Activated CD8-positive, alpha-beta memory T cell treated with anti-CD3 and anti-CD28 coated beads, Interleukin-2, amount 50 U/mL, for 1 hour (primary cell): Measurements from ENCODE around the gene RCOR1.

Experiments
- DNase-seq: peaks from one replicate; pipeline ENCODE4 v3.0.0-alpha.2; 2020; ENCODE audit errors: extremely low read depth

The RCOR1 gene

DNA sequence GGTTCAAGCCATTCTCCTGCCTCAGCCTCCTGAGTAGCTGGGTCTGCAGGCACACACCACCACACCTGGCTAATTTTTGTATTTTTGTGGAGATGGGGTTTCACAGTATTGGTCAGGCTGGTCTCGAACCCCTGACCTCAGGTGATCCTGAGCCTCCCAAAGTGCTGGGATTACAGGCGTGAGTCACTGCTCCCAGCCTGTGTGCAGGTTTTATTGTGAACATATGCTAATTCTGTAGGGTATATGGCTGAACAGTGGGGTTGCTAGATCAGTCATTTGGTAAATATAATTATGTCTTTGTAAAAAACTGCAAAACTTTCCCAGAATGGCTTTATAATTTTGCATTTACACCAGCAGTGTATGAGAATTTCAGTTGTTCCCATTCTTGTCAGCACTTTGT lies 85.9 kb downstream of the RCOR1 start:
- no peak for DNase-seq

- no peak for DNase-seq
Observed at GRCh38 chr14:102683399-102684297, 91.2 kb downstream of the RCOR1 start.

- DNase-seq: no peak
Observed at GRCh38 chr14:102684298-102684663, 91.8 kb downstream of the RCOR1 start.

DNA sequence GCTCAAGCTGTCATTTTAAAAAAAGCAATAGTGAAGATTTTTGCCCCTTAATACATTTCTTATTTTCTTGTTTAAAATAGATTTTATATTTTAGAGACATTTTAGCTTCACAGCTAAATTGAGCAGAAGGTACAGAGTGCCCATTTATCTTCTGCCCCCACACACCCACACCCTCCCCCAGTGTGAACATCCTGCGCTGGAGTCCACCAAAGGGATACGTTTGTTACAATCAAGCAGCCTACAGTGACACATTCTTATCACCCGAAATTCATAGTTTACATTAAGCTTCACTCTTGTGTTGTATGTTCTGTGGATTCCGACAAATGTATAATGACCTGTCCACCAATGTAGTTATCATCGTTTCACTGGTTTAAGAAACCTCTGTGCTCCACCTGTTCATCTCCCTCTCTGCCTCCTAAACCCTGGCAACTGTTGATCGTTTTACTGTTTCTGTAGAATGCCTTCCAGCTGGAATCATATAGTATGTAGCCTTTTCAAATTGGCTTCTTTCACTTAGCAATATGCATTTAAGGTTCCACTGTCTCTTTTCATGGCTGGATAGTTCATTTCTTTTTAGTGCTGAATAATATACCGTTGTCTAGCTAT lies 93.8 kb downstream of the RCOR1 start:
- no peak for DNase-seq

DNA sequence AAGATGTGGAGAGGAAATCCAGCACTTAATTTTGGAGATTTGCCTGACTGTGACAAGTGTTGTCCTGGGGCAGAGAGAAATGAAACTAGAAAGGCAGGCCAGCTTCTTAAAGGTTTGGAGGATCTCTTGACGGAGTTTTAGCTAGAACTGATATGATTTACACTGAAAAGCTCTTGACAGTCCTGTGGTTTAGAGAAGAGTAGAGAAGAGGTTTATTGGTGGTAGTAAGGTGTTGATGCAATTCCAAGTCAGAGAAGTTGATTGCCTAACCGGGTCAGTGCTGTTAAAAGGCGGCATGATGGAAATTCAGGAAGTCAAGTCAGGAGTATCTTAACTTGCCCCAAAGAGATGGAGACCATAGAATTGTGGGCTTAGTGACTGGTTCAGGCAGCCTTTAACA lies 95.8 kb downstream of the RCOR1 start:
- no peak for DNase-seq

GRCh38 chr14:102690509-102691286 lies 98.2 kb downstream of the RCOR1 start:
- no peak for DNase-seq

DNA sequence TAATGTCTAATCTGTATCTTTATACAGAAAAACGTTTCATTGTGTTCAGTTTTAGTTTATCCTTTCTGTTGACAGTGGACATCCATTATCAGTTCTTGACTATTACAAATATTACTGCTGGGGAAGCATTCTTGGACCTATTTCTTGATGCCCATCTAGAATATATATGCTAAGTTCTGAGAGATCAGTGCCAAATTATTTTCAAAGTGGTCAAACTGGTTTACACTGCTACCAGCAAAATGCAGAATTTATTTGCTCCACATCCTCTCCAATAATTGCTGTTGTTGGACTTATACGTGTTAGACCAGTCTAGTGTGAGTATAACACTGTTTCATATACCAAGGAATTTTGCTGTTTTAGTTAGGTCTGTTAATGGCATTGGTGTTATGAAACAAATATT lies 99.3 kb downstream of the RCOR1 start:
- no peak for DNase-seq

DNA sequence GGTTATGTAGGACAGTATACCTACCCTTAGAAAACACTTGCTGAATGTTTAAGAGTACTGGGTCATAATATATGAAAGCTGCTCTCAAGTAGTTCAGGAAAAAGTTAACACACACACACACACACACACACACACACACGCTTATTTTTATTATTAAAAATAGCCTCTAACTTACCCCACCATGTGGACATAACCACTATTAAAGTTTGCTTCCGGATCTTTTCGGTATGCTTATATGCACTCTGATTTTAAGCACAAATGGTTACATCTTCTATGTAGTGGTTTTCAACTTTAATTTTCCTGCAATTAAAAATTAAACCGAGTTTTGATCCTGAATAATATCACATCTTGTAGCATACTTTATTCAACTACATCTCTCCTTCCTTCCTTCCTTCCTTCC lies 99.9 kb downstream of the RCOR1 start:
- DNase-seq: no peak

DNA sequence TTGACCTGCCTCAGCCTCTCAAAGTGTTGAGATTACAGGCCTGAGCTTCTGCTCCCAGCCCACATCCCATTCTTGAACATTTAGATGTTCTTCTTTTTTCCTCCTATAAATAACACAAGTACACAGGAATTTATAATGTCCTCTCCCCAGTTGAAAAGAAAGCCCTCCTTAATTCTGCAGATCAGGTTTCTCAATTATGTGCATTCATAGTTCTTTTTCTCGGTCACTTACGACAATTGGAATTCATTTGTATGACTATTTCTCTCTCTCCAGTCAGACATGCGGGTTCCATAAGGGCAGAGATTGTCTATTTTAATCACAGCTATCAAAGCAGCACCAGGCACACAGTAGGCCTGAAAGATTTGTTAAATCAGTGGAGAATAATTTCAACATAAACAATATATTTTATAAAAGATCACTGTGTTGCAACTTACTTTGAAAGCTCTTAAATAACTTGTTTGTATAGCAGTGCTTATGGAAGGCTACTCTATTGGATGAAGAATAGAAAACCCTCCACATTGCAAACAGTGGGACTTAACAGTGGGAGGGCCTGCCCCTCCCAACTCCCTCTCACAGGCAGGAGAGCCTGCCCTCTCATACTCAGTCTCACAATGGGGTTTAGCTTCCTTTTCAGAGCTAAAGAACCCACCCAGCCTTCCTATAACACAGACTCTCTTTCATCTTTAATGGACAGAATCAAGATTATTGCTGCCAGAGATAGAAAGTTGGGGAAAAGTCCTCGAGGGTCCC lies 100.7 kb downstream of the RCOR1 start:
- DNase-seq: no peak

DNA sequence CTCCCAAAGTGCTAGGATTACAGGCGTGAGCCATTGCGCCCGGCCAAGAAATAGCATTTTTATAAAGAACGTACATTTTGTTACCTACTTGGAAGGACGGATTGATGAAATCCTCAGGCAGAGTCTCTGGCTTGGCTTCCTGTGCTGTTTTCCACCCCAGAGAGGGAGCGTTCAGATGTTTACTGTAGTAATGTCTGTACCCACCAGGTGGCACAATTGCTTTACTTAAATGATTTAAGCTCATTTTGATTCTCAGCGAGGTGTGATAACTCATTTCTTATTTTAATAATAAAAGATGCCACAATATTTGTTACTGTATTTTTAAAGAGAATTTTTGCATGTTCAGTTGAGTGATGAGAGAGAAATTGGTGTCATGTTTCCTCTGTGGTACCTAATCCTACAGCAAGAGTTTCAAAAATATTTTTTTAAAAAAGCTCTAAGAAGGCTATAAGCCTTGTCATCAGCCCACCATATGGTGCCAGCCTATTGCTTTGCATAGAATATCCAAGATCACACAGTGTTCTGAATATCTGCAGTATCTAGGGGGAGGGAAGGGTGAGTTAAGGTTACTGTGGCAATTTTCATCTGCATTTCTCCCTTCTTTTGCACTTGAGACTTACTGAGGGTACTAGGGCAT lies 102.2 kb downstream of the RCOR1 start:
- DNase-seq: peak; percentile 44

DNA sequence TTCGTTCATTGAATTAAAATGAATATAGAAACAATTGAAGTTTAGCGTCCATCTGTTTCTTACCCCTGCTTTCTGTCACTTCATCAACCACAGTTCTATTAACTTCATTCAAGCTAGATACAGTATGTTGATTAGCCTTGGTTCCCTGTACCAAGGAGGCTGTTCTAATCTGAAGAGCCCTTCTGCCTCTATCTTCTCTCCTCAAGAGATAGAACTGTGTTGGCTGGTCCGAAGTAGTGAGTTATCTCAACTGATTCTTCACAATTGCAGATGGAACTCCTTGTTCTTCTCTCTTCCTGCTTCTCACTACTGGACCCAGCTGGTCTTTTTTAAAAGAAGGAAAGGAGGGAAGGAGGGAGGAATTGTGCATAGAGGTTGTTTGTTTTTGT lies 102.7 kb downstream of the RCOR1 start:
- no peak for DNase-seq

GRCh38 chr14:102696332-102696731 lies 103.9 kb downstream of the RCOR1 start:
- DNase-seq: no peak

GRCh38 chr14:102696856-102697495 lies 104.5 kb downstream of the RCOR1 start:
- no peak for DNase-seq

DNA sequence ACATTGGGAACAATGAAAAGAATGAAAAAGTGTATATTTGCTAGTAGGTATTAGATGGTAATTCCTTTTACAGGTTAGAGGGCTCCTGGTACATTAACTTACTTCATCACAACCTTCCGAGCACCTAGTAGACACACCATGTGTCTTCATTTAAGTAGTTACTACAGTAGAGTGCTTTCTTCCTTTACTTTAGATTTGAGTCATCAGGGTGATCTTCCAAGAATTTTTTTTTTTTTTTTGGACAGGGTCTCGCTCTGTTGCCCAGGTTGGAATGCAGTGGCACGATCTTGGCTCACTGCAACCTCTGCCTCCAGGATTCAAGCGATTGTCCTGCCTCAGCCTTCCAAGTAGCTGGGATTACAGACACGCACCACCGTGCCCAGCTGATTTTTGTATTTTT lies 105.1 kb downstream of the RCOR1 start:
- DNase-seq: no peak

DNA sequence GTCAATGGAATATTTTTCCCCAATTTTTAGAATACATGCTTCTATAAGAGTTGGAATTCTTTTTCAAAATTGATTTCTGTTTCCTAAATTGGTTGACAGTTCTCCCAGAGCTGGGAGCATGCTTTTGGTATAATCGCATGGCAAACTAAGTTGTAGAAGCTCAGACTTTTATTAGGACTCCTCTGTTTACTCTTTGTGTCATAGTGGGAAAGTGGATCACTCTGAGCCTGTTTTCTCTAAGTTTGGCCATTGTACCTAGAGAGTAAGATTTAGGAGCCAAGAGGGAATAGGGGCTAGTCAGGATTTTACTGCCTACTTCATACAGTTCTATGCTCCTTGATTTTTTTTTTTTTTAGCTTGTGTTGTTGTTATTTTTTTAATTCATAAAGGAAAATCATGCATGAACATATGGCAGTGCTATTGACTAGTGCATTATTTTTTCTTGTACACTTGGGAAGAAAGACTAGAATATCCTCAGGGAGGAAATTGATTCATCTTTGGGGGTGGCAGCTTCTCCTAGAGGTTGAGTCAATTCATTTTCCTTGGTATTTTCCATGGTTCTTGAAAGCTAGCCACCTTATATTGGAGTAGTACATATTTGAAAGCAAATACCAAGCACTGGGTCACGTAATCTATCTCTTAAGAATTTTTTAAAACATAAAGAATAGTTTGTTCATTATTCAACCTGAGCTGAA lies 107.1 kb downstream of the RCOR1 start:
- DNase-seq: no peak

DNA sequence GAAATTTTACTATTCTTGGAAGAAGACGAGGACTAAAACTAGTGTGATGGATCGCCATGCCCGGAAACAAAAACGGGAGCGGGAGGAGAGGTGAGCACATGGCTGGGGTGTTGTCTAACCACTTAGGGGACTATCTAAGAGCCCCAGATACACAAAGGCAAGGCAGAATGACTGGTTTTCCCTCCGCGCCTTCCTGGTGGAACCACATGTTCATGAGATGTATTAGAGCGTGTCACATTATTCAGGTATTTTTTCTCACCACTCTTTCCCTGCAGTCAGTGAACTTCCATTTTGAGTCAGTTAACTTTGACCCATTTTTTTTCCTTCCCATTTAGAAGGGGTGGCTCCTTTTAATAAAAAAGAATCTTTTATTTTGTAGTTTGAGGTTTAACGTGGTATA lies 116.0 kb downstream of the RCOR1 start:
- no peak for DNase-seq

- no peak for DNase-seq
Observed at GRCh38 chr14:102711207-102711606, 118.8 kb downstream of the RCOR1 start.

DNA sequence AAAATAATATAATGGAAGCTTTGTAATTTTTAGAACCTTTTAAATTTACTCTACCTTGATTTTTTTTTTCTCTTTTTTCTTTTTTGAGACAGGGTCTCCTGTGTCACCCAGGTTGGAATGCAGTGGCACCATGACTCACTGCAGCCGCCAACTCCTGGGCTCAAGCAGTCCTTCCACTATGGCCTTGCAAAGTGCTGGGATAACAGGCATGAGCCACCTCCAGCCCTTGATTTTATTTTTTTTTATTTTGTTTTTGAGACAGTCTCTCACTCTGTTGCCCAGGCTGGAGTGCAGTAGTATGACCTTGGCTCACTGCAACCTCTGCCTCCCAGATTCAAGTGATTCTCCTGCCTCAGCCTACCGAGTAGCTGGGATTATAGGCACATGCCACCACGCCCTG lies 119.5 kb downstream of the RCOR1 start:
- no peak for DNase-seq

GRCh38 chr14:102717276-102717675 lies 124.8 kb downstream of the RCOR1 start:
- no peak for DNase-seq

DNA sequence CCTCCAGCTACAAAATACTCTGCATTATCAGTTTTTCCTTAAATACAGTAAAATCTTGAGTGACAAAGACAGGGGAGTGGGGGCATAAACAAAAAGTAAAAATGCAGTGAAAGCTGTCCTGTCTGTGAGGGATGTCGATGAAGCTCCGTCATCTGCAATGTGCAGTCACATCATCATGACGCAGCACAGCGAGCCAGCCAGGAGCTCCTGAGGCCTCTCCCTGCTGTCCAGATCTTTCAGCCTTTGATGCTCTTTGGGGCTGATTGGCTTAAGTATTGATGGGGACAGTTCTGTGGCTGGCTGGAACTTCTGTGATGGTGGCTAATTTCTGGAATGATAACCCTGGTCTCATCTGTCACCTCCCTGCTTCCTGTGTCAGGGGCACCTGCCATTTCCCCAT lies 130.2 kb downstream of the RCOR1 start:
- no peak for DNase-seq
